GM19328 (cell line): Measurements from ENCODE around the gene SOX6.

Experiments used
- ATAC-seq: cut with Tn5 transposase; IDR thresholded peaks from one replicate; pipeline ENCODE4 v1.9.1; 2021; ENCODE audit warnings: mild to moderate bottlenecking, moderate library complexity; ENCODE audit not compliant: unreplicated experiment

SOX6 gene

DNA sequence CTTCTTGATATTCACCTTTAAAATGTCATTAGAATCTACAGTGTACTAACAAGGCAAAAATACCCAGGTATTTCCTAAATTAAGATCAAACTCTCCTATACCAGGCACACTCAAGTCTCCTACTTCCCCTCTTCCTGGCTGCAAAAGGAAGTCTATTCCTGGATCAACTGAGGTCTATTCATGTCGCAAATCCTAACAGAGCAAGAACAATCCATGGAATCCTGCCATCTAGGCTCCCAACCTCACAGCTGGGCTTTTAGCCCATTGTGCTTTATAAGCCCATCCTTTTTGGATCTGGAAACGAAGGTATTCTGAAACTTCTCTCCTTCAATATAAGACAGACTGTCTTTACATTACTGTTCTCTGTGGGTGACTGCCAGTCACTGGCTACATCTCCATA, 161.8 kb downstream of the SOX6 start:
- no peak for ATAC-seq

DNA sequence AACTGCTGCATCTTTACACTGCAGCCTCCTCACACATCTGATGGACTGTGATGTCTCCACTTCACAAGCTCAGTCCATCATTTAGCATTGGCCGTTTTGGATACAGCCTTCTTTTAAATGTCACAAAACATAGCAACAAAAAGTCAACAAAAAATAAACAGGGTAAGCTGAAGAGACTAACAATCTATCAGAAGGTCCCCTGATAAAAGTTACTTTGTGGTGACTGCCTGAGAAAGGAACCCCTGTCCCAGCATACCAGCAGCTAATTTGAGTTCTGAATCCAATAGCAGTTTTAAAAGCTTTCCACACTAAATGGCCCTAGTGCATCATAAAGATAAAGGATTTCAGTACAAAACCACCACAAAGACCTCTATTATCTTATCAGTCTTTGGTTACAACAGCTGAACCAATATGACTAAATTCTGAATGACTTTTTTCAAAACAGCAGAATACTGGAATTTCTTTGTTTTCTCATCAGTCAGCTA, 162.4 kb downstream of the SOX6 start:
- no peak for ATAC-seq

DNA sequence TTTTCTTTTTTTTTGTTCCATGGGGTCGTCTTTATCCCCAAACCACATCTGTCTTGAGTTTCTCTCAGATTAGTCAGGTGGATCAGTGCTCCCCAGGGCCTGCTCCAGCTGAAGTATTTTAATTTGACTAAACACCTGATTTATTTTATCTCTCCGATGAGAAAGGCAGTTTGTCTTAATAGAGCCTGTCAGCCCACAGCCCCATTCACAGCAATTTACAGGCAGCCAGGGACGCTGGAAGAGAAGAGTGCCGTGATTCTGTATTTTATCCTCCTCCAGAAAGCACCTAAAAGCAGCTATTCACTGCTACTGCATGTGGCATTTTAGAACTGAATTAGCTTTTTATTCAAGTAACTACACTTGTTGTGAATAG, 164.5 kb downstream of the SOX6 start:
- no peak for ATAC-seq

DNA sequence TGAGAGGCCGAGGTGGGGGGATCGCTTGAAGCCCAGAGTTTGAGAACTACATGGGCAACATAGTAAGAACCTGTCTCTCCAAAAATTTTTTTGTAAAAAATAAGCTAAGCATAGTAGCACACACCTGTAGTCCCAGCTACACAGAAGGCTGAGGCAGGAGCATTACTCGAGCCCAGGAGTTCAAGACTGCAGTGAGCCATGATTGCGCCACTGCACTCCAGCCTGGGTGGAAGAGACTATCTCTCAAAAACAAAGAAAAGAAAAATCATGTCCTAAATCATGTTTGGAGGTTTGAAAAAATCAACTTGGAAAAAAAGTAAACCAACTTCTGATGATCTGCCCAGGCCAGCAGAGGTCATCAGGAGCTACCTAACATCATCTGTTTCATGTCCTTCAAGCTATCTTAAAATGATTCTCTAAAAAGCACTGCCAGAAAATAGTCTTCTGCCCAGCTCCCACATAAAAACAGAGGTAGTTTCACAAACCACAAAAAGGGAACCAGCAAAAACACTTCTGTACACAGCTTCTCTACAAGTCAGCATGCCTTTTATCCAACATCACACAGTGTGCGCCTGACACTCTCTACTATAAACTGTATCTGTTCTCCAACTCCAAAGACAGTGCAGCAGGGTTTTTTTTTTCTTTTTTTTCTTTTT, 165.0 kb downstream of the SOX6 start:
- no peak for ATAC-seq

DNA sequence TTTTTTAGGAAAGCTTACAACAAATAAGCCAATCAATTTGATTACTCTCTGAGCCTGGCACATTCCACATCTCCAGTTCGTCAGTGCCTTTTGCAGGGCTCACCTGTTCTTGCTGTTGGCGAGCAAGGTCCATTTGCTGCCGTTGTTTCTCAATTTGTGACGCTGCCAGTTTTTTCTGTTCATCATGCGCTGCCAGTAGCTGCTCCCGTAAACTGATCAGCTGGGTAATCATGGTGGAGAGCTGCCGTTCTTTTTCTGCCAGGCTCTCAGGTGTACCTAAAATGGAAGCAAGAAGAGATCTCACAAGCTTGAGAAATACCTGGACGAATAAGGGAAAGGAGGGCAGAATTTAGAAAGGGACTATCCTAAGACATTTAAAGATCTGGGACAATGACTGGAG, 169.7 kb downstream of the SOX6 start:
- ATAC-seq: no peak

DNA sequence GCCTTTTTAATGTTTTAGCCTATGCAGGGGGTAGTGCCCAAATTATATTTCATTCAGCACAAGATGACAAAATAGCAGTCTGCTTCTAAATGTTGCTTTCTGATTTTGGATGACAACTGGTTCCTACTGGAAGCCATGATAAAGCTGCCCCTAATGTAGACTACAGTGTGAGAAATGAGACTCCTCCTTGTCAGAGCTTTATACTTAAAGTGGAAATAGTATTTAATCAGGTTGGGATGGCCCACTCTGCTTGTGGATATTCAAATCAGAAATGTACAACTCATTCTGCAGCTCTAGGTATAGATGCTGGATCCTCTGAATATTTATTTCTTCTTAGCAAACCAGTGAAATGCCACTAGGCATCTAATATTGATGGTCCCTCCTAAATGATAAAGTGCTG, 171.3 kb downstream of the SOX6 start:
- no peak for ATAC-seq

DNA sequence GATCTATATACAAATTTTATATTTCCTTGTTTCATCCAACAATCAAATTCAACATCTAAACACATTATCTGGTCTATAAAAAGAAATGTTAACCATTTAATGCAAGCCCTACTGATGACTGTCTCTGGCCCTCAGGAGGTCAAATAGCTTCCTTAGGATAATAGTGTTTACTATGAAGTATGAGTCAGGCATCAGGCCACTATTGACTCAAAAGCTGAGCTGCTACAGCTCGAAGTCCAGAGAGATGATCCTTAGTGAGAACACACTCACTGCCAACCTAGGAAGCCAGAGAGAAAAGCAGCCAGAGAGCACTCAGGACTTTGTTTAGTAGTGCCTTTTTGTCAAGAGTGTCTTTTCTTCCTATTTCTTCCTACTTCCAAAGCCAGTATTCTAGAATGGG, 171.8 kb downstream of the SOX6 start:
- ATAC-seq: no peak

DNA sequence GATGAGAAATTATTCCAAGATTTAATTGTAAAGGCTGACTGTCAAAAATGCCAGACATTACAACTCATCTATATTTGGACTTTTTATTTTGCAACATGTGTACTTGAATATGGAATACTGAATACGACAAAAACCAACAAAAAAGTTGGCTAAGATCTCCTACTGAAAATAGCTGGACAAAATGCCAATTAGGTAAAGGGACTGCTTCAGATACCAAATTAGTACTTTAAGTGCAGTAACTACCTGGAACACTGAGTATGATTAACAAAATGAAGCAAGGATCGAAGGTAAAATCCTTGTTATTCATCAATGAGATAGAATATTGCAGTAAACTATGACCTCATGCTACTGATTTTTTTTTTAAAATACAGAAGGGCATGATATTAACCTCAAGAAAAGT, 173.8 kb downstream of the SOX6 start:
- ATAC-seq: no peak

DNA sequence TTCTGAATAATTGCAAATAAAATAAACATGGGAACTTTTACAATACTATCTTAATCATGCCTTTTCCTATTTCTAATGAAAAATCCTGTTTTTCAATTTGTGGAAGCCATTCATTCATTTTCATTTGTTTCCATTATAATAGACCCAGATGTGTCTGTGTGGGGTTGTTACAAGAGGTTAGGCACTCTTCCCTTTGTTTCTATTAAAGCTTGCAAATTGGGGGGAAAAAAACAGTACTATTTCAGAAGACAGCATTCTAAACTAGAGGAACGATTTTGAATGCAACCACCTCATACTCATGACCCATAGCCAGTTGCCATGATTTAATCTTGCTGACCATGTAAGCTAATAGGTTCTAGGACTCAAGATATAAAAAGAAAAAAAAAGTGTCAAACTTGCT, 175.5 kb downstream of the SOX6 start:
- no peak for ATAC-seq

DNA sequence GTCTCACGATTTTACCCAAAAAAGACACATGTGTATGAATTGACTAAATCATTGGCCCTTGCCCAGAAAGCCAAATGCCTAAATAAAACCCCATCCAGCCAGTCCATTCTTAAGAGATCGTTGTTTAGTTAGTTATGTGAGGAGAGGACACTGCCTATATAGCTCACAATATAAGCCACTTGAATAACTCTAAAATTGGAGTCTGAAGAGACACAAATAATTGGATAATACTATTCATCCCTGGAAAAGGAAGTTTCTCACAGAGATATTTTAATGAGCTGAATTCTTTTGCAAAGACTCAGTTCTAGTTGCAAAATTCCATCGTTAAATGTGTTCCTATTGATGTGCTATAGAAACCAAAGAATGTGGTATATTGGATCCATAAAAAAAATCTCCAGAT, 176.7 kb downstream of the SOX6 start:
- no peak for ATAC-seq

DNA sequence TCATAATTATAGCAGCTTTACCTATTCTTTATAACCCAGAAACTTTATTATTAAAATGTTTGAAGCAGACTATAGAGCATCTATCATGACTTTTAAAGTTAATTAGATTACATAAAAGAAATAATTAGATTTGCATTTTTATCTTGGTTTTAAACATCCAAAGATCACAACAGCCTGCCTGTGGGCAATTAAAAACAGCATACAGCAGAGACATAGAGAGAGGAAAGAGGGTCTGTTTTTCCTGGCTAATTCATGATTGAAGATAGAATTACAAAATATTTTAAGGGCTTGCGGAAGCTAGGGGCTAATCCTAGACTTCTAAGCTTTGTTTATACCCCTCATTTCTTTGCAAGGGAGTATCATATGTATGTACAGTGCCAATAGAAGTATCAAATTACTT, 178.1 kb downstream of the SOX6 start:
- no peak for ATAC-seq

DNA sequence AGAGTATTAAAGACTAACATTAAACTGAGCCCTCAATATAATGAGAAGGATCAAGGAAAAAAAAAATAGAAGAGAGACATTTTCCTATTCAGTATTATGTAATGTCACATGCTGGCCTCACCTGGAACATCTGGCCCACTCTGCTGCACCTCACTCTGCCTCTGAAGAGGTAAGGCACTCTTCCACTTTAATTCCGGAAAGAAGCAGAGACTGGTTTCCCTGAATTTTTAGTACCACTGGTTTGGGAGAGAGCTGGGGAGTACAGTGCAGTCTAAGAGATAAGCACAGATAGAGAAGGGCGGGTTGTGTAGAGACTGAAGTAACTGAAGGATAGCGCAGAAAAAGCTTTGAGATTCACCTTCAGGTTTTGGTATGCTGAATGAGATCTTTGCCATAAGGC, 178.7 kb downstream of the SOX6 start:
- ATAC-seq: no peak

DNA sequence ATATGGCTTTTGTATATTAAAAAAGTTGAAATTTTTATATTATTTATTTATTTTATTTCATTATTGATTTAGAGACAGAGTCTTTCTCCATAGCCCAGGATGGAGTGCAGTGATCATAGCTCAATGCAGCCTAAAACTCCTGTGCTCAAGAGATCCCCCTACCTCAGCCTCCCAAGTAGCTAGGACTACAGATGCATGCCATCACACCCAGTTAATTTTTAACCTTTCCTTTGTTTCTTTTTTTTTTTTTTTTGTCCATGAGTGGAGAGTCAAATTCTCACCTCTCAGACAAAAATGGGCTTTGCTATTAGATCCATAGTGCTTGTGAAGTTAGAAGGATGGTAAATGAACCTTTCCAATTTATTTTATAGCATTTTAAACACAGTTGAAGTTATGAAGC, 182.5 kb downstream of the SOX6 start:
- no peak for ATAC-seq

DNA sequence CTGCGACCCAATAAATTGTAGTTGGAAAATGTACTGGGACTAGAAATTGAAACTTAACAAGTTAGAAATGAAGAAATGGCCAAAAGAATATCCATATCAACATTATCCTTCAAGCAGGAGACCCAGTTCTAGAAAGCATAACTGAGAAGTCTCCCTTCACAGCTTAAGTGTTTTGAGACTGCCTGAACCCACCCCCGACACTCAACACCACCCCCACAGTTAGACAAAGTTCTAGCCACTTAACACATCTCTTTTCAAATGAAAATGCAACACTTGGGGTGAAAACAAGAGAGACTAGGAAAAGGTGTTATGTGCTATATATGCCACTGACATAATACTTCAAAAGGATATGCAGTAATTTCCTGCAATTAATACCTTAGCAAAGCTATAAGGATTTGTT, 184.5 kb downstream of the SOX6 start:
- no peak for ATAC-seq

DNA sequence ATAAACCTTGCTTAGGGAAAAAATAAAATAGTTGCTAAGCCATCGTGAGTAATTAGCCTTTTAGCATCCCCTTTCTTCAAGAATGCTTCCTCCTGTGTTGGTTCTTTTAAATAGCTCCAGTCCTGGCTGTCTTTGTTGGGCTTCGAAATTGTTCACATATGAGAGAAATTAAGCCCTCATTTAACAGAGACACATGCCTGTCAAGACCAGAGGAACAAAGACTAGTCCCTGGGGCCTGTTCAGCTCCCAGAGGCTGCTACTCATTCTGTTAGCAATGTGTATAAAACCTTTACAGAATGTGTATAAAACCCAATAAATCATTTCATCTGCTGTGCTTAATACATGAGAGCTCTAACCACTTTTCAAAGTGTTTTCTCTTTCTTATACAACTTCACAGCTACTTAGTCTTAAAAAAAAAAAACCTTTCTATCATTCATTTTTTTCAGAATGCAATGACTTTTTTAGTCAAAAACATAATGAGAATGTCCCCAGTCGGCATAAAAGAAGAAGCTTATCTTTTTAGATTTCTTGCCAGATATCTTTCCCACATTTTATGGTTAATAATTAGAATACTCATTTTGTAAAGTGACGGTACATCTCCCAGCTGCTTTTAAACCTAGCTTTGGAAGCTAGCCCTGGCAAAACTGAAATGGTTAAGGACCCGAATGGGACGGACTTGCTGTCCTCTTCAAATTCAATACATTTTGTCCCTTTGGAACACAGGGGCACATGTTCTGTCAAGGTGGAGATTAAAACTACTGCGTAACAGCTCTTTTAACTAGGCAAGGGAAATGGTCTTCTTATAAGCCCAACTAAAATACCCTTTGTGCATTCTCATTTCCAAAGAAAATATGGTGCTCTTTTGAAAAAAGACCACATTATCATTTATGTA, 186.1 kb downstream of the SOX6 start:
- no peak for ATAC-seq

DNA sequence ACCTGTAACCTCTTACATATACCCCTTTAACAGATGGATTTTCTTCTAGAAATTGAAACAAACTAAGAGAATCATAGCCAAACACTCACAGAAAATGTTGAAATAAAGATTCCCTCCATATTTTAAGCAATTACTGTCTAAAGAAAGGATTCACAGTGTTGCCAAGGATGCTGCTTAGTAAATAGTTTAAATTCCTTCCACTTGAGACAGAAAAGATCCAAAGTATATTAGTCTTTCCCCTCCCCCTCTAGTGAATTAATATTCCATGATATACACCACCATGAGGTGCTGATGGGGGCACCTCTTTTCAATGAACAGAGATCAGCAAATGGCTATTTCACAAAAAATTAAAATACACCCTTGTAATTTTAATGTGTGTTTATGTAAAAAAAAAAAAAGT, 186.8 kb downstream of the SOX6 start:
- ATAC-seq: no peak

DNA sequence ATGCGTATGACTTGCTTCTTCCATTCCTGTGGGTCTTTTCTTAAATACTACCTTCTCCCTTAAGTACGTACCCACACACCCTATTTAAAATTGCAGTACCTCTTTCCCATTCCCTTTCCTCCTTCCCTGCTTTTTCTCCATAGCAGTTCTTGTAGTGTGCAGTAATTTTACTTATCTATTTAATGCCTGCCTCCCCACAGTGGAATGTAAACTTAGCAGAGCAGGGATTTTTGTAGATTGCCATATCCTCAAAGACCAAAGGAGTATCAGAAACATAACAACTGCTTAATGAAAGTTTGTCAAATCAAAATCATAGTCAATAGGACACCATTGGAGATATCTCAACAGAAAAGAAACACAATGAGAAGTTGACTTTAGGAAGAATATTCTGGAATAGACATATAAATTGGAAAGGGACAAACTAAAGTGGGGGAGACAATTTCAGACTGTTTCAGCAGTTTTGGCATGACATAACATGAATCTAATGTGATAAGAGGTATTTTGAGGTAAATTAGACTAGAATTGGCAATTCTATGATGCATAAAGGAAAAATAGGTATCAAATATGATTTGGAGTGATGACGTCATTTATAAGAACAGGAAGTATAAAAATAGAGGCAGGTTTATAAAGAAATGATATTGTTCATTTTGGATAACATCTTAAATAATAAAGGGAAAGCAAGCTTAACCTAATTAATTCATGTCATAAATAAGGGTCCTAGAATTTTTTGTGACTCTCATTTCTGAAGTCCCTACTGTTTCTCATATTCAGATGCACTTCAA, 188.4 kb downstream of the SOX6 start:
- ATAC-seq: no peak

DNA sequence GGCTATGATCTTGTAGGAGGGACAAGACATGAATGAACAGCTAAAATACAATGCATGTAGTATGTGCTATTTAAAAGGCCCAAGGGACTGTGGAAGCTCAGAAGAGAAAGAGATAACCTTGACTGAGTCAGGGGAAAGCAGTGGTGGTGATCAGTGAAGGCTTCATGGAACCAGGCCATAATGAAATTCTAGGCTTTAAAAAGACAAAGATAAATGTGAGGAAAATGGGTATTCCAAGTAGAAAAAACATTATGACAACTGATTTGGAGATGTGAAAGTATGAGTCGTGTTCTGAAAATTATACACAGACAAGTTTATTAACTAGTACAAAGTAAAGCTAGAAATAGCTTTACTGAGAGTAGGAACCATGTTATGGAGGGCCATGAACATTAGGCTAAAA, 189.8 kb downstream of the SOX6 start:
- ATAC-seq: no peak

DNA sequence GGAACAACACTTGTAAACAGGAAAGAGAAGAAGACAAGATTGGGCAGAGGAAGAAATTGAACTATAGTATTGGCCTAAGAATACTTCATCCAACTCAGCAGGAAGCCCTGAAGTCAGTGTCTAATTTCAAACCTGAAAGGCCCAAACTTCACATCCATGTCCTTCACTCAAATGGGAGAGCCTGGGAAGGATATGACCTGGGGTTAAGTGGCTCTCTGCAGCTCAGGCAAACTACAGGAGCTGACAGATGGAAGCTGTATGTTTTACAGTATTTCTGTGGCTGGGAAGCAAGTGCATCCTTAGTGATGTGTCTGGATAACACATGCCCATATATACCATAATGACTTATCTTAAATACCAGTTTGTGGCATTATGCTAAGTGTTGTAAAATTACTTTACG, 196.2 kb downstream of the SOX6 start:
- no peak for ATAC-seq

DNA sequence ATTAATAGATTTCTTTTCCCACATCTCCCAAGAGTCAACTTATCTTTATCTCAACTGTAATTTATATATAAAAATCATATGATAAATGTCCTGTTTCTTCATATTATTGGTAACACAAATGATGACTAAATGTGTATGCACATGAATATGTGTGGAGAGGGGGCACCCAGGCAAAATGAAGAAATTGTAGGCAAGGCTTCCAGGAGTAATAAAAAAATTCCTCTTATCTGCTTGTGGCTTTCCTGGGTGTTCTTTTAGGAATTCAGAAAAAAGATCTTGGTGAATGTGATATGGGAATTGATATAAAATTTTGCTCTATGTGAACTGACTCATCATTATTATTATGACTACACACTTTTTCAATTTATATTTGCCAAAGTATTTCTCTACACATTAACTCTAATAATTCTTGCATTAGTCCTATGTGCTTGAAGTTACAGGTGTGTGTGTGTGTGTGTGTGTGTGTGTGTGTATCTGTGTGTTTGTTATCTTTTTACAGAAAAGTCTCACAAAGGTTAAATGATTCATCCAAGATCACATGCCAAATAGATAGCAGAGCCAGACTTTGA, 197.8 kb downstream of the SOX6 start:
- ATAC-seq: no peak

DNA sequence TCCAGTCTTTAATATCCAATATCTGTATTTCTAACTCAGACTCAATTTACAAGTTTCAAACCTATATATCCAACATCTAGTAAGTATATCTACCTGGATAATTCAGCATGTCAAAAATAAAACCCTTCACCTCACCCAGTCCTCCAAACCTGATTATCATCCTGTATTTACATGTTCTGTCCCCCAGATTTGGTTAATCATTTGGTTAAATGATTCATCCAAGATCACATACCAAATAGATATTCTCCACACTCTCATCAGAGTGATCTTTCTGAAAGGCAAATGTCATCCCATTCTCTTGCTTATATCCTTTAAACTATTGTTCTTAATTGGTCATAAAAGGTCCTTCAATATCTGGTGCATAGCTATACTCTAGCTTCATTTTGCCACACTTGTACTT, 199.0 kb downstream of the SOX6 start:
- no peak for ATAC-seq
